ENCODE data around the gene LPCAT1.

DNA sequence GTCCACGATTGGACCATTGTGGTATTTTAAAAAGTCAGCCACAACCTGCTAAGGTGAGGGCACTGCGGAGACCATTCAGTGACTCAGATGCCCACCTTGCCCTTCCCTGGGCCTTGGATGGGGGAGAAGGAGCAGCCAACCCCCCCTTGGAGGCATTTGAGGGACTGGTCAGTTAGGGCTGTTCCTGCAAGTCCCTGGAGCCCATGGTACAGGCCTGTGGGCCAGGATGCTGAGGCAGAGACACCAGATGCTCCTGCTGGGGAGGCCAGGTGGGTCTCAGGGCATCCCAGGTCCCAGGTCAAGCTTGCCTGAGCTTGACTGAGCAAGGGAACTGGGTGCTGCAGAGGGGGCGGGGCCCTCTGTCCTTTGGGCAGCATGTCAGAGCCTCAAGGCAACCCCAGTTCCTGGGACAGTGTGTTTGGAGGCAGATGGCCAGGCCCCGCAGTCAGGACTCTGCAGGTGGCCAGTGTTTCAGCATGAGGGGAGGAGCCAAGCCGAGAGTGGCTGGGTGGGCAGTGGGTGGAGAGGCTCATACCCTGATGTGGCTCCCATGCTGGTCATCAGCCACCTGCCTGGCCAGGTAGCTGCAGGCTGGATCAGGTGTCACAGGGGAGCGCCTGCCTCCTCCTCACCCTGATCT lies 106.1 kb downstream of the LPCAT1 start:
- TF ChIP-seq EZH2 (IDR thresholded peaks at IDR 0.05), result no peak
- TF ChIP-seq POLR2AphosphoS5 (IDR thresholded peaks at IDR 0.05; ENCODE audit: borderline replicate concordance, low read depth, low read length), result no peak

All from SK-N-MC (cell line).